ENCODE data around the gene SCAANT1. TPM values are rescaled to one million over a fixed set of nuclear protein-coding genes. Genes with fewer than 3 reads are reported as not detected.

The SCAANT1 gene
- not detected for total RNA-seq

GRCh38 chr3:63911873-63912767, at the start of gene SCAANT1:
TSS of gene SCAANT1 (minus strand) at chr3:63912383.

GRCh38 chr3:63863150-63864007, 48.8 kb downstream of the SCAANT1 start, which contains the start of the genes ATXN7 and THOC7:
TSS of gene ATXN7 (plus strand) at chr3:63863867. CDS start at chr3:63912599, 48,732 bp downstream.
TSS of gene THOC7 (minus strand) at chr3:63863805. CDS start at chr3:63863790, 15 bp downstream.

Small RNAs within 50 kb of the gene (small RNA-seq; reads per million reads assigned to genes)
- gene SCAANT1 (ENCODE audit: low replicate concordance) = not detected

Other genes starting within 250 kb of the SCAANT1 start
- not detected for gene C3orf49, start 93.1 kb downstream of the SCAANT1 start, total RNA-seq
- 36.9 TPM for gene THOC7, start 48.6 kb downstream of the SCAANT1 start, total RNA-seq
- gene ATXN7, start 48.5 kb downstream of the SCAANT1 start, total RNA-seq = 31.9 TPM
- gene PSMD6, start 111.1 kb upstream of the SCAANT1 start, total RNA-seq = 89.2 TPM

All from parietal lobe (tissue), 2 donors.